Mesodermal cell (in vitro differentiated cells): ENCODE data around the gene NFKB1.

ENCODE experiments used
- H3K27ac ChIP-seq: 2 replicates; pipeline ENCODE4 v1.7.0; 2013; ENCODE audit warnings: mild to moderate bottlenecking, low read depth, low read length, moderate library complexity; ENCODE audit not compliant: severe bottlenecking
- H3K36me3 ChIP-seq: 2 replicates; pipeline ENCODE4 v1.7.1; 2013; ENCODE audit warnings: mild to moderate bottlenecking, low read length, moderate library complexity; ENCODE audit not compliant: control insufficient read depth, insufficient read depth
- H3K4me1 ChIP-seq: one replicate; pipeline ENCODE4 v1.7.1; 2013; ENCODE audit warnings: mild to moderate bottlenecking, low read length; ENCODE audit not compliant: insufficient read depth, control insufficient read depth, poor library complexity, severe bottlenecking
- H3K4me3 ChIP-seq: 2 replicates; pipeline ENCODE4 v1.7.0; 2013; ENCODE audit warnings: low read length, control low read depth, mild to moderate bottlenecking; ENCODE audit not compliant: insufficient read depth, poor library complexity, severe bottlenecking; ENCODE audit errors: extremely low read depth
- H3K9me3 ChIP-seq: 2 replicates; pipeline ENCODE4 v1.7.1; 2013; ENCODE audit warnings: mild to moderate bottlenecking, low read length, moderate library complexity; ENCODE audit not compliant: control insufficient read depth
- WGBS, 2 experiments: methylation state at CpG; one replicate each; pipeline ENCODE4 v1.1.5; 2013; ENCODE audit warnings: missing lambda C conversion rate in 2 of 2; ENCODE audit not compliant: insufficient coverage in 2 of 2; 5-methylcytosine and 5-hydroxymethylcytosine counted together

Gene NFKB1

DNA sequence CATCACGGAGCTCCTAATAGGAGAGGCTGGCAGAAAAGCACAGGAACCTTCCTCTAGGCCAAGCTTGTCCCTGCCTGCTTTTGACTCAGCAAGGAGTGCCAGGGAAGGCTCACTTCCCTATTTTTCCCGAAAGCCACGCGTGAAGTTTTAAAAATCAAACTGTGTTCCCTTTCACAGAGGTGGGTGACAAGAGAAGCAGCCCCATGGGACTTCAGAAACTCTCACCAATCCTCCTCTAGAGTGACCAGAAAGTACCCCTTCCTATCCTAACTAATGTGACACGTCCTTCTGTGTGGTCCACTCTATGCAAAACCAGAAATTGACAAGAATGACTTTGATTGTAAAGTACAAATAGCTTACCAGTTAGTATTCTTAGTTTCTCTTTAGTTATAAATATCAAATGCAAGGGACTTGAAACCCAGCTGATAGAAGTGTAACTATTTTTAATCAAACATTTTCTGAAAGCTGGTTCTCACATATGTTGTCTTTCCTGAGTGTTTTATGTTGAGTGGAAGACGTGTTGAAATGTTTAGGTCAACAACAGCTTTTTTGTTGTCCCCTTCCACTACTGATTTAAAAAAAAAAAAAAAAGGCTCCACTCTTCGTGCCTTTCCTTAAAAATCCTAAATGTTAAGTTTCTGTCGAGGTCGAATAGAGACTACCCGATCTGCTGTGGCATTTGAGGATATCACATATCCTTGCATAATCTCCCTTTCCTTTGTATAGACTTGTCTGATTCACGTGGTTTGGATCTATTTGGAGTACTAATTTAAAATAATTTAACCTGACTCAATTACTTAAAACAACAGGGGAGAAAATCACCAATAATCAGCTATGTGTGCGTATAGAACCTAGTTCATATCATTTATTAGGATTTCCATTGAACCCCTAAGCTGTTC, 42.1 kb downstream of the NFKB1 start:
- H3K36me3 ChIP-seq: peaks cover 5% of the 10 kb centered on the region
- WGBS, 2 experiments: 90 to 98% methylated on average over 3 to 4 of the region's 12 CpGs
- no peaks in the 10 kb centered on the region for H3K9me3 ChIP-seq
- no peak overlapping the region for H3K4me3 ChIP-seq
- no peak overlapping the region for H3K27ac ChIP-seq
- H3K4me1 ChIP-seq: no peaks in the 10 kb centered on the region

DNA sequence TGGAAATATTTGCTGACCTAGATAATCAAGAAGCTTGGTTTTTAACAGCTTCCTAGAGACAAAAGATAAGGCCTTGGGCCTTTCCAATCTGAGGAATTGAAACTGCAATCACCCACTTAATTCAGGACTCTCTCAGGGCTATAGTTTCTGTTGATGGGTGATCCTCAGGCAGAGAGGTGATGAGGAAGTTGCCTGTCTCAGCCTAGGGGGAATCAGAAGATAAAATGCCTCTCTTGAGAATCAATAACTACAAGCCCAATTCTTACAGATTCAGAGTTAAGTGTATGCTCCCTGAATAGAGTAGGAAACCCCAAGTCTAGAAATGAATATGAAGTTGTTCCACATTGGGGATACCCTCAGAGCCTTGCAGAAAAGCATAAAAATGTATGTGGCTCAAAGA, 45.5 kb downstream of the NFKB1 start:
- Histone ChIP-seq H3K4me3 (no peak overlapping the region), H3K27ac (no peak overlapping the region), H3K36me3 (peaks cover 5% of the 10 kb centered on the region), H3K4me1 (no peaks in the 10 kb centered on the region), H3K9me3 (no peaks in the 10 kb centered on the region)

DNA sequence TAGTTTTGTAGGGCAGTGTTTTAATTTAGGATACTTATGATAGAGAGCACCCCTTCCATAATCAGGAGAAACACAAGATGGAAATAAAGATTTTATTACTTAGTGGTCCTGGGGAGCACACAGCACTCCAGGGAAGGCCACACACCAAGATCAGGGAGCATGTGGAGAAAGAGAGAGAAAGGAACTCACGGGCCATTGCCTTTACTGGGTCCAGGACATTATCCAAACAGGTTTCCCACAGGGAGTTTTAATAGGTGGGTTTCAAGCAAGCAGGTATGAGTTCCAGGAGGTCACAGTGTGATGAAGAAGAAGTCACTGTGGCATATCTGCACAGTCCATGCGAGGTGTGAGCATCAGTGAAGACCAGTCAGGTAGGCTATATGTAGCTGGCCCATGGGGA, 46.8 kb downstream of the NFKB1 start:
- 100% methylated on average over 2 of the region's 2 CpGs for WGBS, 2 experiments
- Histone ChIP-seq H3K4me3 (no peak overlapping the region), H3K4me1 (peaks cover 2% of the 10 kb centered on the region), H3K9me3 (no peaks in the 10 kb centered on the region), H3K27ac (no peak overlapping the region), H3K36me3 (peaks cover 5% of the 10 kb centered on the region)

DNA sequence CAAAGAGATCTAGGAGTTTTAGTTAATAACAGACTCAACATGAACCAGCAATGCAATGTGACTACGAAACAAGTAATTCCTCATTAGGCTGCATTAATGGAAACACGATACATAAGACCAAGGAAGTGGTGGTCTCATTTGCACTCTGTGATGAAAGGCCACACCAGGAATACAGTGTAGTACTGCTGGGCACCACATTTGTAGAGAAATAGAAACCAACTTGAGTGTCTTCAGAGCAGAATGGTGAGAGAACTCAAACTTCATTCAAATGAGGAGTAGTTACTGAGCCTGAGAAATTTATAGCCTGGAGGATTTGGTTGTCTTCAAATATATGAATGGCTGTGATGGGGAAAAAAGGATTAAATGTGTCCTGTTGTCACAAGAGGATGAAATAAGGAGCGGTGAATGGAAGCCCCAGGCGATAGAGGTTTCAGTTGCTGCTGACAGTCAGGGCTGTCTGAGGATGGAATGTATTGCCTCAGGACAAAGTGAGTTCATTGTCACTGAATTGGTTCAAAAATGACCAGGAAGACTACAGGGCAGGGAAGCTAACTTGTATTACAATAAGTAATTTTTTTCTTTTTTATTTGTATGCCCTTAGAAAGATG, 50.9 kb downstream of the NFKB1 start:
- H3K36me3 ChIP-seq: no peaks in the 10 kb centered on the region
- peaks cover 18% of the 10 kb centered on the region for H3K4me1 ChIP-seq
- 84 to 86% methylated on average over 4 of the region's 4 CpGs for WGBS, 2 experiments
- H3K4me3 ChIP-seq: no peak overlapping the region
- no peaks in the 10 kb centered on the region for H3K9me3 ChIP-seq
- H3K27ac ChIP-seq: no peak overlapping the region

DNA sequence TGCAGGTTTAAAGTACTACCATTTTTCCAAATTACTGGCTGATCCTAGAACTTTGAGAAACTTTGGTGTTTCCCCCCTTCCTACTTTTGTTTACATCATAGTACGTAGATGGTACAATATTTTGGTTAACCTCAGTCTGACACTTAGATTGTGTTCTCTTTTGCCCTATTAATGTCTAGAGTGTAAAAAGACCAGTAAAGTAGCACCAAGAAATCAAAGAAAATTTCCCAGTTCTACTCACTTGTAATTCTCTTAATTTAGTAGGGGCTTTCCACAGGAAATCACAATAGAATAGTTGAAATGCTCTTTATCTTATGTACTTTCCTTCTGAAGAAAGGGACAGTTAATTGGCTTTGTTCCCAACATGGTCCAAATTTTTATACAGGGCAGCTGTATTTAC, 51.6 kb downstream of the NFKB1 start:
- H3K9me3 ChIP-seq: no peaks in the 10 kb centered on the region
- WGBS, 2 experiments: no CpG with 5 or more reads among the region's 1 CpG
- H3K36me3 ChIP-seq: no peaks in the 10 kb centered on the region
- peaks cover 18% of the 10 kb centered on the region for H3K4me1 ChIP-seq
- H3K4me3 ChIP-seq: no peak overlapping the region
- H3K27ac ChIP-seq: no peak overlapping the region

DNA sequence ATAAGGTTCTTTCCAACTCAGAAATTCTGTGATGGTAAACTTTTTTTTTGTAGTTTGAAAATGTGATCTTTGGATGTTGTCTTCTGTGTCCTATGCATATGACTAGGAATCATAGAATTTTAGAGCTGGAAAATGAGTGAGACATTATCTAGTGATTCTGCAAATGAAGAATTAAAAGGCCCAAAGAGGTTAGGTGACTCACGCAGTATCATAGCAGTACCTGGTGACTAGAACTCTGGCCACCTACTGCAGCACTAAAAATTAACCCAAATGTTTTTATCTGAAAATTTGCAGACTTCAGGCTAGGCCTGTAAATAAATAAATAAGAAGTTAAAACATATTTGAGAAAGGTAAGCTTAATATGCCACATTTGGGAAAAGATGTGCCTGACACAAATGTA, 52.8 kb downstream of the NFKB1 start:
- WGBS, 2 experiments: no CpG with 5 or more reads among the region's 1 CpG
- Histone ChIP-seq H3K27ac (no peak overlapping the region), H3K36me3 (no peaks in the 10 kb centered on the region), H3K4me3 (no peak overlapping the region), H3K4me1 (peaks cover 18% of the 10 kb centered on the region), H3K9me3 (no peaks in the 10 kb centered on the region)

DNA sequence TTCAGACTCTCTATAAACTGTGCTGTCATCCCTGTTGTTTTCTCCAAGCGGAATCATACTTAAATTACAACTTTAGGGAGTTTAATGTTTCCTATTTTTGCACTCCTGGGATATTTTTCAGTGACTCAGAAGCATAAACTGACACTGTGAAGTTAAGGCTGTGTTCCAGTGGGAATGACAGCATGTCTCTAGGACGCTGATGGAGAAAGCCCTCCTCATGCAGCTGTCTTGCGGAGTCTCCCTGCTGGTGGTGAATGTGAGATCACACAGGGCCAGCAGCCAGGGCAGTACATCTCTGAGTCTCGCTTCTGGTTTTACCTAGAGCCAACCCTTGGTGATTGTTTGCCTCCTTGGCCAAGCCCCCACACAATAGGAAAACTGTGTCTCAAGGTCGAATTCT, 53.3 kb downstream of the NFKB1 start:
- H3K4me3 ChIP-seq: no peak overlapping the region
- no peak overlapping the region for H3K27ac ChIP-seq
- peaks cover 18% of the 10 kb centered on the region for H3K4me1 ChIP-seq
- 53 to 68% methylated on average over 2 to 3 of the region's 5 CpGs for WGBS, 2 experiments
- H3K9me3 ChIP-seq: no peaks in the 10 kb centered on the region
- H3K36me3 ChIP-seq: no peaks in the 10 kb centered on the region

DNA sequence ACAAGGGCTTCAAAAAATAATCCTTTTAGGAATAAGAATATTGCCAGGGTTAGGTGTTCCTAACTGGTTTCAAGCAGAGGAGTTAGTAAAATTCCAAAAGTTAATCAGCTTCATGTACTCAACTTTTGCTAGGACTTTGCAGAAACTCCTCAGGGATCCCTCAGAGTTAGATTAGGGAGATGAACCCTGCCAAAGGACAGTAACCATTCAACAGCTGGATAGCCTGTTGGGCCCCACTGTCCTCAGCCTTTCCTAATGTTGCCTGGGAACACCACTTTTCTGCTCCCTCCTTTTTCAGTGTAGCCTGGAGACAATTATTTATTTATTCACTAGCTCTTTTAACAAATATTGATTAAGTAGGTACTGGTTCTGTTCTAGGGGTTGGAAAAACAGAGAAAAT, 53.8 kb downstream of the NFKB1 start:
- Histone ChIP-seq H3K27ac (no peak overlapping the region), H3K36me3 (no peaks in the 10 kb centered on the region), H3K9me3 (no peaks in the 10 kb centered on the region), H3K4me1 (peaks cover 18% of the 10 kb centered on the region), H3K4me3 (no peak overlapping the region)

DNA sequence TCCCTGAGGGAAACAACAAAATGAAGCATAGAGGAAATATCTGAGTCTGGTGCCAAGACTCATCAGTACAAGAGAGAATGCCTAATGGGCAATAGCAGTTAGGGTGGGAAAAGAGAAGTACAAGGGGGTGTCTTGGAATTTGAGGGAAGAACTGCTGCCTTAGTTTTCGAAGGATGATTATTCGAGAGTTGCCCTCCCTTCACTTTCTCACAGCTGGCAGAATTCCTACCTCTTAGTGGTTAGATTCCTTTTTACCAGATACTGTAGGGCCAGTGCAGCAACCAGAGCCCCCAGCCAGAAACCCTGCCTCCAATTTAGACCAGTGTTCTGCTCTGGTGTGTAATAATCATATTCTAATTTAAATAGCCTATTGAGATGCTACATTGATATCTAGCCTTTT, 56.5 kb downstream of the NFKB1 start:
- H3K4me3 ChIP-seq: no peak overlapping the region
- no peak overlapping the region for H3K27ac ChIP-seq
- H3K9me3 ChIP-seq: no peaks in the 10 kb centered on the region
- WGBS, 2 experiments: no CpG with 5 or more reads among the region's 2 CpGs
- peaks cover 18% of the 10 kb centered on the region for H3K4me1 ChIP-seq
- no peaks in the 10 kb centered on the region for H3K36me3 ChIP-seq

DNA sequence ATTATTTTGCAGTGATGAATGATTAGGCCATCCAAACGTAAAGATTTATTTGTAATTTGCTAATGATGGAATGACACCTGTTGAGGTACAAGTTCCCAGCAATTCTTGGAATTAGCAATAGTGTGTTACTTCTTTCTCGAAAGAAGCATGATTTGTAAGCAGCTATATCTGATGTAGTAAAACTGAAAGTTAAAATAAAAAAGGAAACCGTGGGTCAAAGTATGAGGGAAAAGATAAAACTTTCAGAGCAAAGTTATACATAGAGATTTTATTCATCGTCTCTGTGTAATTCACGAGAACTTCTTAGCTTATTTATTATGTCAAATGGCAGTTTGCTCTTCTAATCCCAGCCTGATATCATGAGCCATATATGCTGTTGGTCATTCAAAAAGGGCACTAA, 59.0 kb downstream of the NFKB1 start:
- Histone ChIP-seq H3K9me3 (no peaks in the 10 kb centered on the region), H3K4me3 (no peak overlapping the region), H3K36me3 (no peaks in the 10 kb centered on the region), H3K27ac (no peak overlapping the region), H3K4me1 (peaks cover under 1% of the 10 kb centered on the region)
- WGBS, 2 experiments: 83 to 96% methylated on average over 1 to 3 of the region's 5 CpGs
